Measurements from ENCODE around the gene RAX2. TPM values are rescaled to one million over a fixed set of nuclear protein-coding genes. Genes with fewer than 3 reads are reported as not detected.

Gene RAX2
- total and polyA plus RNA-seq, 2 of the 13 experiments (the other 11 are each of a cell fraction or from before 2014, with no cell fraction given): not detected

DNA sequence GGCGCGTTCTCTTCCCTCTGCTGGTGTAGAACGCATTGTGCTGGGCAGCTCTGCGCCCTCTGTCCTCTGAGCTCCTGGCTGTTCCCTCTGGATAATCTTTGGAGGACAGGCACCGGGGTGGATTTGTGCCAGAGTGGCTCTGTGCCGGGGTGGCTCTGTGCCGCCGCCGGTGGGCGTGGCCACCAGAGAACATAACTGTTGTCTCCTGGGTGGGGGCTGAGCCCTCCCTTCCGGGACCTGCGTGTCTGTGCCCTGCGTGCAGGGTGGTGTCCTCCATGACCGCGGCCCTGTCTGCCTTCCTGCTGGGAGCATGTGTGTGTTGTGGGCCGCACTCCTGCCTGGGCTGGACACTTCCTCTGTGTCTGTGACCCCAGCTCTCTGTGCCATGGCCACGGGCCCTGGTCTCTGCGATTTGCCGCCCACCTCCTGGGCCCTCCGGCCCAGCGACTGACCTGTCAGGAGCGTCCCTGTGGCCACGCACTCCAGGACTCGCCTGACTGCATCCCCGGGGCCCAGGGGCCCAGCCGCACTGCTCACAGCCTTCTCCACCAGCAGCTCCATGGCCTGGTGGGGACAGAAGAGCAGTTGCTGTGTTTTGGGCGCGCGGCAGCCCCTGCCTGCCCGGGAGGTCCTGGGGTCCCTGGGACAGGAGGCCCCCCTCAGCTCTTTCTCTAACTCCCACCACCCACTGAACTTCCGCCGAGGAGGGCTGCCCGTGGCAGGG lies 36.6 kb upstream of the RAX2 start:
- intact Hi-C loops (cut with micrococcal nuclease; ENCODE audit: unreplicated experiment): no loop called here
- no TSS peak for BruUV-seq (replicated peaks)
- in situ Hi-C loops (cut with HindIII; ENCODE audit: extremely low pct_ligation_motif_present, low pct_unique_long_range_greater_than_20kb): no loop called here
- ATAC-seq (no peak; the same call in 2 of the 3 replicates), FAIRE-seq (no peak), DNase-seq (ENCODE audit: low spot score) (no peak)
- CTCF ChIA-PET (ENCODE audit: low intra/inter-chr PET ratio, low total read pairs): no interaction called here
- Histone ChIP-seq H3K79me2 (ENCODE audit: insufficient read depth, low read length) (no peaks in the 10 kb centered on the region), H2AFZ (ENCODE audit: low read length) (no peak overlapping the region), H4K20me1 (ENCODE audit: insufficient read depth, low read length) (no peaks in the 10 kb centered on the region), H3K36me3 (replicated peaks in 1 of 2; ENCODE audit: control insufficient read depth in 1 of 2, insufficient read depth in 2 of 2, low read length in 2 of 2) (no peaks in the 10 kb centered on the region), H3K9me3 (ENCODE audit: low read length) (no peaks in the 10 kb centered on the region), H3K4me3 (replicated peaks in 1 of 3; ENCODE audit: insufficient read depth in 1 of 3, low read depth in 2 of 3, low read length in 3 of 3) (no peak overlapping the region), H3K4me2 (ENCODE audit: low read depth, low read length) (no peak overlapping the region), H3K9ac (ENCODE audit: insufficient read depth, low read depth, low read length) (no peak overlapping the region), H3K4me1 (ENCODE audit: insufficient read depth, low read length) (no peaks in the 10 kb centered on the region), H3K27me3 (ENCODE audit: control insufficient read depth in 1 of 2, insufficient read depth in 2 of 2, low read length in 2 of 2) (peaks cover 6 to 36% of the 10 kb centered on the region in 2 experiments), H3K27ac (ENCODE audit: extremely low read length, insufficient read depth, low read length) (no peak overlapping the region)
- POLR2A ChIA-PET: no interaction called here
- TF ChIP-seq SALL1 (CRISPR knock-in tag; IDR thresholded peaks at IDR 0.05) (no peak), TCF7L2 (IDR thresholded peaks at IDR 0.05; ENCODE audit: low read depth, low read length) (no peak), RORA (CRISPR knock-in tag; IDR thresholded peaks at IDR 0.05) (no peak), ZNF230 (CRISPR knock-in tag; IDR thresholded peaks at IDR 0.05) (no peak), MAFG (CRISPR knock-in tag; IDR thresholded peaks at IDR 0.05) (no peak), JARID2 (CRISPR knock-in tag; IDR thresholded peaks at IDR 0.05; ENCODE audit: insufficient replicate concordance) (no peak), SAP130 (CRISPR knock-in tag; IDR thresholded peaks at IDR 0.05; ENCODE audit: low read depth) (no peak)
- TF ChIP-seq, protein P1, sequence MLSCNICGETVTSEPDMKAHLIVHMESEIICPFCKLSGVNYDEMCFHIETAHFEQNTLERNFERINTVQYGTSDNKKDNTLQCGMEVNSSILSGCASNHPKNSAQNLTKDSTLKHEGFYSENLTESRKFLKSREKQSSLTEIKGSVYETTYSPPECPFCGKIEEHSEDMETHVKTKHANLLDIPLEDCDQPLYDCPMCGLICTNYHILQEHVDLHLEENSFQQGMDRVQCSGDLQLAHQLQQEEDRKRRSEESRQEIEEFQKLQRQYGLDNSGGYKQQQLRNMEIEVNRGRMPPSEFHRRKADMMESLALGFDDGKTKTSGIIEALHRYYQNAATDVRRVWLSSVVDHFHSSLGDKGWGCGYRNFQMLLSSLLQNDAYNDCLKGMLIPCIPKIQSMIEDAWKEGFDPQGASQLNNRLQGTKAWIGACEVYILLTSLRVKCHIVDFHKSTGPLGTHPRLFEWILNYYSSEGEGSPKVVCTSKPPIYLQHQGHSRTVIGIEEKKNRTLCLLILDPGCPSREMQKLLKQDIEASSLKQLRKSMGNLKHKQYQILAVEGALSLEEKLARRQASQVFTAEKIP (CRISPR knock-in tag; IDR thresholded peaks at IDR 0.05; ENCODE audit: borderline replicate concordance): no peak
- WGBS (ENCODE audit: low lambda C conversion rate): 58% methylated on average over 8 of the region's 33 CpGs
